ENCODE measurements around the gene ATP8B2.
A peak's percentile ranks its signal among the peaks of the same experiment; 100 is the strongest.
"Not testable (repeated sequence)": the region's sequence is repeated elsewhere in the genome, so short reads cannot be mapped to it uniquely, and the experiment has no call there.

Gene ATP8B2

GRCh38 chr1:154347961-154348360 is 22.6 kb downstream of the ATP8B2 start:
- DNase-seq: no peak

- no peak for DNase-seq
Observed at GRCh38 chr1:154348429-154349076, 23.2 kb downstream of the ATP8B2 start.

GRCh38 chr1:154349121-154349520 is 23.8 kb downstream of the ATP8B2 start:
- DNase-seq: no peak

GRCh38 chr1:154350383-154350782 is 25.1 kb downstream of the ATP8B2 start:
- DNase-seq: no peak

GRCh38 chr1:154351363-154352068 is 26.2 kb downstream of the ATP8B2 start:
- DNase-seq: no peak

GRCh38 chr1:154352245-154352580 is 26.9 kb downstream of the ATP8B2 start:
- DNase-seq: no peak

DNA sequence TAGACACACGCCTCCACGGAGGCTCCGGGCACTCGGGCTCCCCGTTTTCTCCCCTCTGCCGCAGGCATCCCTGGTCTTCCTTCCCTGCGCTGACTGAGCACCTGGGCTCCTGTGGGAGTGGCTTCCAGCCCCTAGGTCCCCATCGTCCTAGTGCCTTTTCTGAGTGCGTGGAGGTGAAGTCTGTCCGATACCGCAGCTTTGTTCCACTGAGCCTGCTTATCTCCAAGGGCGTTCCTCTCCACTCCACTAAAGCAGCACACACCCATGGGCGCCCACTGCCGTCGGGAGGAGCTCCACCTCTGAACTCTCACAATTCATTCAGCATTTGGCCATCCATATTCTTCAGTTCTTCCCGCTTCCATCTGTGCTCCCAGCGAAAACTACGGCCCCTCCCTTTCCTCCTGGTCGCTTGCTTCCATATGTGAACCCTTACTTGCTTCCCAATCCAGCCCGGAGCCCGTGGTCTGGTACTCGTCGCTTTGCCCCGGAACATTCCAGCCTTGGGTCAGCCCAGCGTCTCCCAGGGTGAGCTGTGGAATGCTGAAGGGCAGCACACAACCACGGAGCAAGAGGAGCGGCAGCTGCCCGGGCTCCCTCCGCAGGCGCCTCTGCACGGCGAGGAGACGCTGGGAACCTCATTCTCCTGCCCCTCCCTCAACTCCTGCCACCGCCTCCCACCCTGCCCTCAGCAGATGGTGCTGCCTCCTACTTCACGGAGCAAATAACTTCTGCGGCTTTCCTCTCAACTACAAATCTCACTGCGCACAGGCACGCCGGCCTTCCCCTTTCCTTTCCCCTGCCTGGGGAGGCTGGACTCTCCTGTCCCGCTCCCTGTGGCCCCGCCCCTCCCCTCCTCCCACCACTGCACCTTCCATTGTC is 27.5 kb downstream of the ATP8B2 start:
- peak; percentile 31 to 32 for DNase-seq

DNA sequence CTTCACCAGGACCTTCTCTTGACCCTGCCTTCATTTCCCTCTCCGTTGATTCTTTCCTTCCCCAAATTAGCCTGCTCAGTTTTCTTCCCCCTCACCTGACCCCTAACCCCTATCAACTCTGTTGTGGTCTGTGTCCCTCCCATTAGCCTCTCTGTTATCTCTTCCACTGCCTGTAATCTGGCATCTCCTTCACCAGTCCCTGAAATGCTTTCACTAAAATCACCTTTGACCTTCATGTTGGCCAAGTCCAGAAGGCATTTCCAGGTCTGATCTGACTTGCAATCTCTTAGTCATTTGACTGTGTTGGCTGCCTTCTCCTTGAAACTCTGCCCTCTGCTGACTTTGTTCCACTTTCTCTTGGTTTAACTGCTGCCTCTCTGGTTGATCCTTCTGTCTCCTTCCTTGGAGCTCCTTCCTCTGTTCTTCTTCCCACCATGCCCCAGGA is 28.2 kb downstream of the ATP8B2 start:
- DNase-seq: peak; percentile 75 to 78

- DNase-seq: no peak
Observed at GRCh38 chr1:154353966-154354365, 28.6 kb downstream of the ATP8B2 start.

- no peak for DNase-seq
Observed at GRCh38 chr1:154358519-154358918, 33.2 kb downstream of the ATP8B2 start.

- no peak for DNase-seq
Observed at GRCh38 chr1:154360288-154360687, 35.0 kb downstream of the ATP8B2 start.

- DNase-seq: not testable (repeated sequence)
Observed at GRCh38 chr1:154360881-154361280, 35.6 kb downstream of the ATP8B2 start.

- DNase-seq: no peak
Observed at GRCh38 chr1:154361357-154361756, 36.0 kb downstream of the ATP8B2 start.

DNA sequence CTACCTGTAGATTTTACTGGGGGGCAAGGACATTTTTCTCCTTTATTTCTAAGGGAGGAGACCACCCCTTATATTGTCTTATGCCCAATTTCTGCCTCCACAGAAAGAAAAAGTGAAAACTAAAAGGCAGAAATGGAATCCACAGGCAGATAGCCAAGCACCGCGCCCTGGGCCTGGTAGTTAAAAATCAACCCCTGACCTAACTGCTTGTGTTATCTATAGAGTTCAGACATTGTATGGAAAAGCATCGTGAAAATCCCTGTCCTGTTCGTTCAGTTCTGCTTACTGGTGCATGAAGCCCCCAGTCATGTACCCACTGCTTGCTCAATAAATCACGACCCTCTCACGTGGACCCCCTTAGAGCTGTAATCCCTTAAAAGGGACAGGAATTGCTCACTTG is 46.1 kb downstream of the ATP8B2 start:
- DNase-seq: no peak

DNA sequence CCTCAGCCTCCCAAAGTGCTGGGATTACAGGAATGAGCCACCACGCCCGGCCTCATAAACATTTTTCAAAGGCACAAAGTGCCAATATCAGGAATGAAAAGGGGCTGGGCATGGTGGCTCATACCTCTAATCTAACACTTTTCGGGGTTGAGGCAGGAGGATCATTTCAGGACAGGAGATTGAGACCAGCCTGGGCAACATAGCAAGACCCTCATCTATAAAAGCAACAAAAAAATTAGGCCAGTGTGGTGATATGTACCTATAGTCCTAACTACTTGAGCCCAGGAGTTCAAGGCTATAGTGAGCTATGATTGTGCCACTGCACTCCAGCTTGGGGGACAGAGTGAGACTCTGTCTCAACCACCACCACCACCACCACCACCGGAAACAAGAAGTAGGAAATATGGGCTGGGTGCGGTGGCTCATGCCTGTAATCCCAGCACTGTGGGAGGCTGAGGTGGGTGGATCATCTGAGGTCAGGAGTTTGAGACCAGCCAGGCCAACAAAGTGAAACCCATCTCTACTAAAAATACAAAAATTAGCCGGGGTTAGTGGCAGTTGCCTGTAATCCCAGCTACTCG is 48.5 kb downstream of the ATP8B2 start:
- DNase-seq: peak; percentile 20 to 29

- no peak for DNase-seq
Observed at GRCh38 chr1:154379301-154379700, 54.0 kb downstream of the ATP8B2 start.

GRCh38 chr1:154384650-154385489 is 59.5 kb downstream of the ATP8B2 start:
- no peak for DNase-seq

GRCh38 chr1:154386643-154387352 is 61.5 kb downstream of the ATP8B2 start:
- DNase-seq: no peak

DNA sequence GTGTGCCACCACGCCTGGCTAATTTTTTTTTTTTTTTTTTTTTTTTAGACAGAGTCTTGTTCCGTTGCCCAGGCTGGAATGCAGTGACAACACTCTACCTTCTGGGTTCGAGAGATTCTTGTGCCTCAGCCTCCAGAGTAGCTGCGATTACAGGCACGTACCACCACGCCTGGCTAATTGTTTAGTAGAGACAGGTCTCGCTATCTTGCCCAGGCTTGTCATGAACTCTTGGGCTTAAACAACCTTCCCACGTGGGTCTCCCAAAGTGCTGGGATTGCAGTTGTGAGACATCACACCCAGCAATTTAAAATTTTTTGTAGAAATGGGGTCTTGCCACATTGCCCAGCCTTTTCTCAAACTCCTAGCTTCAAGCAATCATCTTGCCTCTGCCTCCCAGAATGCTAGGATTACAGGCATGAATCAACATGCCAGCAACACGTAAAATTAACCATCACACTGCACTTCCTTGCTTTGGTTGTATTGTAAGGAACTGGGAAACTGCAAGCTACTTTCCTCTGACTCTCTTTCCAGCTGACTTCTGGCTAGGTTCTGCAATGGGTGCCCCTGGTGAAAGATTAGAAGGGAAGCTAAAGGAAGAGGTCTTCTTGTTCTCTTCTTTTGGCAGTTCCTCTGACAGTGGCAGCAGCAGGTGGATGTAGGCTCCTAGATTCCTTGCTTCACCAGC is 65.9 kb downstream of the ATP8B2 start:
- no peak for DNase-seq

- peak; percentile 5 to 33 for DNase-seq
Observed at GRCh38 chr1:154398141-154398540, 72.8 kb downstream of the ATP8B2 start.

DNA sequence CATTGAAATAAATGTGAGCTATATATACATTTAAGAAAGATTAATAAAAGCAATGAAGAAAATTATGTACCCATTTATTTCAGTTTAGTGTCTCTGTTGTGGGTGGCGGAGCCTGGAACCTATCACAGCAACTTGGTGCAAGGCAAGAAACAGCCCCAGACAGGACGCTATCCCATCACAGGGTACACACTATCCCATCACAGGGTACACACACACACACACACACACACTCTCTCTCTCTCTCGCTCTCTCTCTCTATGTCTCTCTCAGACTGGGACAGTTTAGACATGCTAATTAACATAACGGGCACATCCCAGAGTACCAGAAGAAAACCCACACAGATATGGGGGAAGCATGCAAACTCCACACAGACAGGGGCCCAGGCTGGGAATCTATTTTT is 73.4 kb downstream of the ATP8B2 start:
- no peak for DNase-seq
